SK-N-SH (cell line): Measurements from ENCODE around the gene TNNT2.

Experiments
- CTCF ChIP-seq: fragments of 200-600 bp; sonication (generic); IDR thresholded peaks from 2 replicates; pipeline ENCODE4 v1.6.1; 2017; ENCODE audit warnings: antibody characterized with exemption, mild to moderate bottlenecking, moderate library complexity
- EZH2phosphoT487 ChIP-seq: fragments of 200-600 bp; sonication (generic); IDR thresholded peaks from 2 replicates; pipeline ENCODE4 v1.6.1; 2017; ENCODE audit warnings: low read depth, mixed run types, mild to moderate bottlenecking, antibody characterized with exemption, moderate library complexity, borderline replicate concordance
- NRF1 ChIP-seq: IDR thresholded peaks from 2 replicates; pipeline ENCODE4 v1.6.1; 2012; ENCODE audit warnings: low read depth, mild to moderate bottlenecking, low read length
- REST ChIP-seq: IDR thresholded peaks from 2 replicates; pipeline ENCODE4 v1.6.1; 2012; ENCODE audit warnings: mild to moderate bottlenecking, low read depth, low read length, moderate library complexity
- SMC3 ChIP-seq: IDR thresholded peaks from 2 replicates; pipeline ENCODE4 v1.6.1; 2012; ENCODE audit warnings: low read depth, low read length, improper control_type of control experiment
- TEAD4 ChIP-seq: IDR thresholded peaks from 2 replicates; pipeline ENCODE4 v1.4.0; 2012; ENCODE audit warnings: mild to moderate bottlenecking, borderline replicate concordance; ENCODE audit not compliant: insufficient read depth
- ZBTB33 ChIP-seq: IDR thresholded peaks from 2 replicates; pipeline ENCODE4 v1.4.0; 2012; ENCODE audit warnings: low read depth, borderline replicate concordance

- TF ChIP-seq TEAD4, result no peak
- TF ChIP-seq EZH2phosphoT487, result no peak
- no peak for TF ChIP-seq CTCF
- TF ChIP-seq SMC3, result no peak
- no peak for TF ChIP-seq NRF1
- TF ChIP-seq REST, result no peak
- TF ChIP-seq ZBTB33, result no peak
Measured at GRCh38 chr1:201320168-201320788, 57.2 kb downstream of the TNNT2 start.
